Activated naive CD4-positive, alpha-beta T cell treated with anti-CD3 and anti-CD28 coated beads, Interleukin-2, amount 50 U/mL, for 24 hours (primary cell): ENCODE results near the gene MRTFA.

Experiments
- H3K27ac Mint-ChIP-seq: one replicate; pipeline ENCODE4 v1.8.0; 2021; ENCODE audit warnings: mild to moderate bottlenecking, mixed read lengths
- H3K27me3 Mint-ChIP-seq: one replicate; pipeline ENCODE4 v1.8.0; 2021; ENCODE audit warnings: mixed read lengths
- H3K36me3 Mint-ChIP-seq: one replicate; pipeline ENCODE4 v1.8.0; 2021; ENCODE audit warnings: mixed read lengths
- H3K4me1 Mint-ChIP-seq: one replicate; pipeline ENCODE4 v1.8.0; 2021; ENCODE audit warnings: mixed read lengths
- H3K4me3 Mint-ChIP-seq: one replicate; pipeline ENCODE4 v1.8.0; 2021; ENCODE audit warnings: mild to moderate bottlenecking, mixed read lengths
- H3K9me3 Mint-ChIP-seq: one replicate; pipeline ENCODE4 v1.8.0; 2021; ENCODE audit warnings: mixed read lengths

The MRTFA gene

DNA sequence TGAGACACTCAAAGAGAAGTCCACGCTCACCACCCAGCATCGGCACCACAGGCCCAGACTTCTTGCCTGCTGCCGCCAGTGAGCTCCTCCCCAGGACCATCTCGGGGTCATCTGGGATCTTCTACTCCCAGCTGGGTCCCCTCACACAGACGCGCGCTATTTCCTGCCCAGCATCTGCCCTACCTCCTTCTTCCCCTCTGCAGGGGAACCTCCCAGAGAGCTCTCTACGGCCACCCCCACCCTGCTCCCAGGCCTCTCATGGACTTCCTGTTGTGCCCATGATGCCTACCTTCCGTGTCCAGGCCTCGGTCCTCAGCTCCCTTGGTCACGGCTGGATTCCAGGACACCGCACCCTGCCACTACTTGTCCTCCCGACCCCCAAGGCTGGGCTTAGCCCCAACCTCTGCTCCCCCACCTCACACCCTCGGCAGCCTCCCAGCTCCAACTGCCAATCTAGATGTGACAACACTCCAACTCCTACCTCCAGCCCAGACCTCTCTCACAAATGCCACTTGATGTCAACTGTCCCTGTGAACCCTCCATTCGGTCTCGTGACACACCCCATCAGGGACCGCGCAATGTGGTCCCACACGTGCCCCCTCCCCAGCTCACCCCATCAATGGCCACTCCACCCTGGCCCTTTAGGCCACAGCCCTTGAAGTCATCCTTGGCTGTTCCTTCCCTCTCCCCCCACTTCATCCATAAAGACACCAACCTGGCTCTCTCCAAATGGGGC is 220.8 kb downstream of the MRTFA start:
- H3K27ac Mint-ChIP-seq = peak overlapping the region; percentile 80
- H3K9me3 Mint-ChIP-seq = no peaks in the 10 kb centered on the region
- peaks cover 4% of the 10 kb centered on the region for H3K36me3 Mint-ChIP-seq
- no peaks in the 10 kb centered on the region for H3K27me3 Mint-ChIP-seq
- peak overlapping the region; percentile 31 for H3K4me3 Mint-ChIP-seq
- H3K4me1 Mint-ChIP-seq = peaks cover 25% of the 10 kb centered on the region

DNA sequence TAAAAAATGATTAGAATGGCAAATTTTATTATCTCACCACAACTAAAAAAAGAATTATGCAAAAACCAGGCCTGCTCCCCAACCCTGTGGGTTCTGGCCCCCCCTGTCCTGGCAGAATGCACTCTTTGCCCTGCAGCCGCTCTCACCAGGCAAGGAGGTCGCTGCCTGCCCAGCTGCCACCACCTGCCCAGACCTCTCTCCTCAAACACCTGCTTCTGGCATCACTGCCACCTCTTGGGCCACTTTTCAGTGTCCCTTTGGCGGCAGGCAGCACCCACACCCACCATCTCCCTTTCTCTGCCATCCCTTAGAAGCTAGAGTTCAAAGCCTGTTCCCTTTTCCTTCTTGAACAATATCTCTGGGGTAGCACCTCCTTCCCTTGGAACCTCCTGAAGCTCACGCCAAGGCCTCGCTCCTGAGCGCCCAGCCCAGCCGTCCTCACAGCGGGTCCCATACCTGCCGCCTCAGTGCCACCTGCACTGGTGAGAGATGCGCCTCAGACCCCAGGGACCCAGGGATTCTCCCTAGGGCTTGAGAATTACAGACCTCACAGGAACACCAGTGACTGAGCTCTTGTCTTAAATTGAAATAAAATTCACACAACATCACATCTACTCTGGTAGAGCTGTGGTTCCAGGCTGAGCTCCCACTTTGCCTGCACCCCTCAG is 221.5 kb downstream of the MRTFA start:
- peak overlapping the region; percentile 80 for H3K27ac Mint-ChIP-seq
- peaks cover 25% of the 10 kb centered on the region for H3K4me1 Mint-ChIP-seq
- no peaks in the 10 kb centered on the region for H3K9me3 Mint-ChIP-seq
- no peaks in the 10 kb centered on the region for H3K27me3 Mint-ChIP-seq
- peak overlapping the region; percentile 31 for H3K4me3 Mint-ChIP-seq
- H3K36me3 Mint-ChIP-seq = peaks cover 4% of the 10 kb centered on the region

DNA sequence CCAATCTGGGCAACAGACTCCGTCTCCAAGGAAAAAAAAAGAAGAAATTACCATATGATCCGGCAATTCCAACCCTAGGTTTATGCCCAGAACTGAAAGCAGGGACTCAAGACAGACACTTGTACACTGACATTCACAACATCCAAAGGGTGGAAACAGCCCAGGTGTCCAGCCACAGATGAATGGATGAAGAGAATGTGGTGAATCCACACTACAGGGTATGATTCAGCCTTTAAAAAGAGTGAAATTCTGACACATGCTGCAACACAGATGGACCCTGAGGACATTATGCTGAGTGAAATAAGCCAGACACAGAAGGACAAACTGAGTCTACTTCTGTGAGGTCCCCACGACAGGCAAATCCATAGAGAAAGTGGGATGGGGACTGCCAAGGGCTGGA is 222.2 kb downstream of the MRTFA start:
- Mint-ChIP-seq H3K4me3 (no peak overlapping the region), H3K27ac (peak overlapping the region; percentile 48), H3K27me3 (no peaks in the 10 kb centered on the region), H3K36me3 (peaks cover 4% of the 10 kb centered on the region), H3K4me1 (peaks cover 25% of the 10 kb centered on the region), H3K9me3 (no peaks in the 10 kb centered on the region)

DNA sequence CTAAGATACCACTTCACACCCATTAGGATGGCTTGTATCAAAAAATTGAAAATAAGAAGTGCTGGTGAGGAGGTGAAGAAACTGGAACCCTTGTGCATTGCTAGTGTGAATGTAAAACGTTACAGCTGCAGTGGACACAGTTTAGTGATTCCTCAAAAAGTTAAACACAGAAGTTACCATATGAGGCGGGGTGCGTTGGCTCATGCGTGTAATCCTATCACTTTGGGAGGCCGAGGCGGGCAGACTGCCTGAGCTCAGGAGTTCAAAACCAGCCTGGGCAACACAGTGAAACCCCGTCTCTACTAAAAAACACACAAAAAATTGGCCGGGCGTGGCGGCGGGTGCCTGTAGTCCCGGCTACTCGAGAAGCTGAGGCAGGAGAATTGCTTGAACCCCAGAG is 222.6 kb downstream of the MRTFA start:
- H3K36me3 Mint-ChIP-seq = peaks cover 4% of the 10 kb centered on the region
- H3K27ac Mint-ChIP-seq = no peak overlapping the region
- no peaks in the 10 kb centered on the region for H3K27me3 Mint-ChIP-seq
- H3K9me3 Mint-ChIP-seq = no peaks in the 10 kb centered on the region
- H3K4me1 Mint-ChIP-seq = peaks cover 25% of the 10 kb centered on the region
- H3K4me3 Mint-ChIP-seq = no peak overlapping the region

DNA sequence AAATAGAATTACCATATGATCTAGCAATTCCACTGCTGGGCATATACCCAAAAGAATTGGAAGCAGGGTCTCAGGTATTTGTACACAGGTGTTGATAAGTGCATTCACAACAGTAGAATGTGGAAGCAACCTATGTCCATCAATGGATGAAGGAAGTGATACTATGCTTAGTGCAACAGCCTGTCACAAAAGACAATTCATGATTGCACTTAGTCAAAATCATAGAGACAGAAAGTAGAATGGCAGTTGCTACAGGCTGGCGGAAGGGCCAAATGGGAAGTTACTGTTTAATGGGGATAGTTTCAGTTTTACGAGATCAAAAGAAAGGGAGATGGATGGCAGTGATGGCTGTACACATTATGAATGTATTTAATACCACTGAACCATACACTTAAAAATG is 224.1 kb downstream of the MRTFA start:
- Mint-ChIP-seq H3K4me1 (peaks cover 25% of the 10 kb centered on the region), H3K27ac (peak overlapping the region; percentile 27), H3K4me3 (no peak overlapping the region), H3K27me3 (no peaks in the 10 kb centered on the region), H3K9me3 (no peaks in the 10 kb centered on the region), H3K36me3 (peaks cover 4% of the 10 kb centered on the region)

DNA sequence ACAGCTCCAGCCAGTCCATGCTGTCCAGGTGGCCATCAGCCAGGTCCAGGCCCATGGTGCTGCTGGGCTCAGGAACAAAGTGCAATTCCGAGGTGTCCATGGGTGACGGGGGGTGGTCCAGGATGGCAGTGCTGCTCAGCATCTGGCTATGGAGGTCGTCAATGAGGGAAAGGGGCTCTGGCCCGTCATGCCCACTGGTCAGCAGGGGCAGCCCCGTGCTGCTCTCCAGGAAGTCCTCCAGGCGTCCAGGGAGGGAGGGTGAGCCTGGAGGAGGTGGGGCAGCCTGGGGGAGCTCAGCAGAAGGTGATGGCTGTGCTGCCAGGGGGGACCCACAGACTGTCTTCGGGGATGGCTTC is 225.0 kb downstream of the MRTFA start:
- Mint-ChIP-seq H3K9me3 (no peaks in the 10 kb centered on the region), H3K4me1 (peaks cover 22% of the 10 kb centered on the region), H3K27ac (no peak overlapping the region), H3K36me3 (peaks cover 6% of the 10 kb centered on the region), H3K4me3 (no peak overlapping the region), H3K27me3 (no peaks in the 10 kb centered on the region)

DNA sequence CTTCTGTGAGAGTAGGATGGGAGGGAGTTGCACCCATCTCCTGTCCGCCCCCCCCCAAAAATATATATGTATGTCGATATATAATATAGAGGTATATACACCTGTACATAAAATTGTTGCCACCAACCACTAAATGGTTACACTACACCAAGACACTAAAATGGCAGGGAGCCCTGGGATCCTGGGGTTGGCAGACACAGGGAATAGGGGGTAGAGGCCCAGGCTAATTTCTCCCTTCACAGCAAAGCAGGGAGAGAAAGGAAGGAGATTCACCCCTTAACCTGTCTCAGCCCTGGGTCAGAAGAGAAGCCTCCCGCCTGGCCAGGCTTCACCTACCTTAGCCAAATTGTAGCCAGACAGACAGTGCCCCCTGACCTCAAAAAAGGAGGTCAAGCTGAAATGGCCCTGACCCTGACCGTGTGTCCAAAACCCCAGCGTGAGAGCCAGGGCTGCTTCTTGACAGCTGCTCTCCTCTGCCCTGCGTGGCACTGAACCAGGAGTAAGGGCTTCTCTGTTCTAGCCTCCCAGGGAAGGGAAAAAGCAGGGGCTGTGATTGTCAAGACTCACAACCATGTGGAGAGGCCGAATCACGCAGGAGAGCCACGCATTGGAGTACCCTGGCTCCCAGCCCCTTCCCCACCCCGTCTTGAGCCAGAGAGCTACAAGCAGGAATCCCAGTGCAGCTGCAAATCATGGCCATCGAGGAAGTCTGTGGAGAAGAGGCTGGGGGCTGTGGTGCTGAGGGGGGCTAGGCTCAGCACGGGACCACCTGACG is 225.6 kb downstream of the MRTFA start:
- H3K27me3 Mint-ChIP-seq = no peaks in the 10 kb centered on the region
- peaks cover 6% of the 10 kb centered on the region for H3K36me3 Mint-ChIP-seq
- no peak overlapping the region for H3K4me3 Mint-ChIP-seq
- H3K4me1 Mint-ChIP-seq = peaks cover 16% of the 10 kb centered on the region
- H3K9me3 Mint-ChIP-seq = no peaks in the 10 kb centered on the region
- no peak overlapping the region for H3K27ac Mint-ChIP-seq

DNA sequence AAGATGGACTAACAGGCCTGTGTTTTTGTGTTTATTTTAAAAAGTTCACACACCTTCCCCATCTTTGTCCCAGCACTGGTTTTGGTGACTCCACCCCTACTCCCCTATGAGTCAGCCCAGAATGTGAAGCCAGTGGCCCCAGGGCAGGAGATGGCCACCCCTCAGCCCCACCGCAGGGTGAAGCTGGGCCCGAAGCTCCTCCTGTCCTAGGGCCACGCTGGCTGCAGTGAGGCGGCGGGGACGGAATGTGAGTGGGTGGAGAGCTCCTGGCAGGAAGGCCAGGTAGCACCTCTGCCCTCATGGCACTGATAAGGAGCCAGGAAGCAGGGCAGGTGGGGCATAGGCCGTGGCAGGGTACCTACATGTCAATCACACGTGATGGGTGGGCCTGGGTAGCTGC is 226.2 kb downstream of the MRTFA start:
- H3K4me1 Mint-ChIP-seq = peaks cover 10% of the 10 kb centered on the region
- peaks cover 6% of the 10 kb centered on the region for H3K36me3 Mint-ChIP-seq
- no peaks in the 10 kb centered on the region for H3K9me3 Mint-ChIP-seq
- H3K27ac Mint-ChIP-seq = no peak overlapping the region
- H3K27me3 Mint-ChIP-seq = no peaks in the 10 kb centered on the region
- H3K4me3 Mint-ChIP-seq = no peak overlapping the region

DNA sequence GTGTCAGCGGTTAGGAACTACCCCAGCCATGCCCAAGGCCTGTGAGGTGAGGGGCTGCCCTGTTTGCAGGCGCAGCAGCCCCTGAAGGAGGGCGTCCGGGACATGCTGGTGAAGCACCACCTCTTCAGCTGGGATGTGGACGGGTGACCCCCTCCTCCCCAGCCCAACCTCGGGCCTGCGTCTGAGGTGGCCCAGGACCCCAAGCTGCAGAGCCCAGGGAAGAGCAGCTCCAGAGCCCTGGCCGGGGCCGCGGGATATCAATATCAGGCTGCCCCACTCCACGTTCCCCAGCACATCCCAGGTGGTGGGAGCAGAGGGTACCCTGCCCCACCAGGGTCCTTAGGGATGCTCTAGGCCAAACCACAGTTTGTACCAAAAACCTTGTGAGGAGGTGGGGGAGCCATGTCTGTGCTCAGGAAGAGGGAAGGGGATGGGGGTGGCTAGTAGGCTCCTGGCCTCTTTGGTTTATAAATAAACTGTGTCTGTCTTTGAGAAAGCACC is 226.9 kb downstream of the MRTFA start:
- no peaks in the 10 kb centered on the region for H3K27me3 Mint-ChIP-seq
- no peak overlapping the region for H3K4me3 Mint-ChIP-seq

DNA sequence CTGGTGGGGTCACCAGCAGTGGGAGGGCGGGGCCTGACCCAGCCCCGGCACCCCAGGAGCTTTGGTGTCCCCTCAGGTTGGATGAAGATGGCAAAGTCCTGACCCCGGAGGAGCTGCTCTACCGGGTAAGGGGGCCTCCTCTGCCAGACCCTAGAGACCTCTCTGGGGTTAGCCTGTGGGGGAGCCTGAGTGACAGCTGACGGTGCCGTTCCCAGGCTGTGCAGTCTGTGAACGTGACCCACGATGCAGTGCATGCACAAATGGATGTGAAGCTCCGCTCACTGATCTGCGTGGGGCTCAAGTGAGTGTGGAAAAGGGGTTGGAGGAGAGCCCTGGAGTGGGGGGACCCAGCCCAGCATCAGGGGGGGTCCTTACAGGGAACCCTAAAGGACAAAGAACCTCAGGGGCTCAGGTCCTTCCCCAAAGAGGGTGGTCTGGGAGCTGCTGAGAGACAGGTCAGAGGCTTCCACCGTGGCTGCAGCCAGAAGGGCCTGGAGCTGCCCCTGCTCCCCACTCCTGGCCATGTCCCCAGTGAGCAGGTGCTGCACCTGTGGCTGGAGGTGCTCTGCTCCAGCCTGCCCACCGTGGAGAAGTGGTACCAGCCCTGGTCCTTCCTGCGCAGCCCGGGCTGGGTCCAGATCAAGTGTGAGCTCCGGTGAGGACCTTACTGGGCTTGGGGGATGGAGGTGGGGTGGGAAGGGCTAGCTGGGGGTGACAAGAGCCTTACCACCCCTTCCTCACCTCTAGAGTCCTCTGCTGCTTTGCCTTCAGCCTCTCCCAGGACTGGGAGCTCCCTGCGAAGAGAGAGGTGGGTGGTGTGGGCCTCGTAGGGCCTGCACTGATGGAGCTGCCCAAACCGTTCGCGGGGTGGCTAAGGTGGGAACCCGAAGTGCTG is 227.6 kb downstream of the MRTFA start:
- Mint-ChIP-seq H3K36me3 (peaks cover 6% of the 10 kb centered on the region), H3K27me3 (no peaks in the 10 kb centered on the region), H3K4me3 (no peak overlapping the region), H3K4me1 (peaks cover 4% of the 10 kb centered on the region), H3K9me3 (no peaks in the 10 kb centered on the region), H3K27ac (no peak overlapping the region)

More for the DNA sequence above, 226.9 kb downstream of the MRTFA start:
- H3K36me3 Mint-ChIP-seq = peaks cover 6% of the 10 kb centered on the region
- H3K4me1 Mint-ChIP-seq = peaks cover 4% of the 10 kb centered on the region
- H3K27ac Mint-ChIP-seq = no peak overlapping the region
- H3K9me3 Mint-ChIP-seq = no peaks in the 10 kb centered on the region

DNA sequence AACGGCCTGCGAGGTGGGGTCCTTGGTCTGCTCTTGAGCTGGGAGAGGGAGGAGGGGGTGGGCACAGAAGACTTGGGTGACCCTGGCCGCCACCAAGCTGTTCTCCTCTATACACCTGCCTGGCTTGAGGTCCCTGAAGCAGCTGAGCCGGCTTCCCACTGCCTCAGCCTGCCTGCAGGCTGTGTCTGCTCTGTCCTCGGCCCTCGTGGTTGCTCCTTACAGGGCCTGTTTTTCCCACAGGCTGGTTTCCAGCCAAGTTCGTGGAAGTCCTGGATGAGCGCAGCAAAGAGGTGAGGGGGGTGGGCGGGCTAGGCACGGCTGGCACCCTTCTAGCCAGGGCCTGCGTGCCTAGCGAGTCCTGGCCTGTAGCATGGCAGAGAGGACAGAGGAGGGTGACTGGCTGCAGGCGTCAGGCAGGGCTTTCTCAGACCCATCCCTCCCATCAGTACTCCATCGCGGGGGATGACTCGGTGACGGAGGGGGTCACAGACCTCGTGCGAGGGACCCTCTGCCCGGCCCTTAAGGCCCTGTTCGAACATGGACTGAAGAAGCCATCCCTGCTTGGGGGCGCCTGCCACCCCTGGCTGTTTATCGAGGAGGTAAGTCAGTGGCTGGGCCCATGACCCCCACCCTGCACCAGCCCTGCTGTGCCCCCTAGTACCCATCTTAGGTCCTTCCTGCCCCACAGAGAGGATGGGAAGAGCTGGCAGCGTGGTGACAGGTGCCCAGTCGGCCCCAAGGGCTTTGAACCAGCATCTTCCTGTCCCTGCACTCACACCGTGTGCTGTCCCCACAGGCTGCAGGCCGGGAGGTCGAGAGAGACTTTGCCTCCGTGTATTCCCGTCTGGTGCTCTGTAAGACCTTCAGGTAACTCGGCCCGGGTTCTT is 228.4 kb downstream of the MRTFA start:
- H3K4me1 Mint-ChIP-seq = peaks cover 13% of the 10 kb centered on the region
- no peaks in the 10 kb centered on the region for H3K9me3 Mint-ChIP-seq
- no peak overlapping the region for H3K27ac Mint-ChIP-seq
- H3K27me3 Mint-ChIP-seq = no peaks in the 10 kb centered on the region
- H3K36me3 Mint-ChIP-seq = peaks cover 10% of the 10 kb centered on the region
- no peak overlapping the region for H3K4me3 Mint-ChIP-seq

DNA sequence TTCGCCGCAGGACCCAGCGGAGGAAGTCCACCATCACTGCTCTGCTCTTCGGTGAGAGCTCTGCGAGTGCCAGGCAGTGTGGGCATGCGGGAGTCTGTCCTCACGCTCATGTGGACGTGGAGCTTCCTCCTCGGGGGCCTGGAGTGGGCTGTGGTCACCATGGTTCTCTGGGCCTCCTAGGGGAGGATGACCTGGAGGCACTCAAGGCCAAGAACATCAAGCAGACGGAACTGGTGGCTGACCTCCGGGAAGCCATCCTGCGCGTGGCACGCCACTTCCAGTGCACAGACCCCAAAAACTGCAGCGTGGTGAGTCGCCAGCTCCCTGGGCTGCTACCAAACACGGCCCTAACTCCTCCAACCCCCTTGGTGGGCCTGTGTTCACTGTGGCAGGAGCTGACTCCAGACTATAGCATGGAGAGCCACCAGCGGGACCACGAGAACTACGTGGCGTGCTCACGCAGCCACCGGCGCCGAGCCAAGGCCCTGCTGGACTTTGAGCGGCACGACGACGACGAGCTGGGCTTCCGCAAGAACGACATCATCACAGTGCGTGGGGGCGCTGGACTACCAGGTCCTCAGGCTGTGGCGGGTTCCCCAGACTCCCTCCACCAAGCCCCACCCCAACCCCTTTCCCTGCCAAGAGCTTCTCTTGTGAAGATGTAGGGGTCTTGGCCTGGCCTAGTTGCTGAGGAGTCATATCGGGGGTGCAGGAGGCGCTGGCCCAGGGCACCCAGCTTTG is 229.3 kb downstream of the MRTFA start:
- Mint-ChIP-seq H3K27ac (peak overlapping the region; percentile 8), H3K27me3 (no peaks in the 10 kb centered on the region), H3K9me3 (no peaks in the 10 kb centered on the region), H3K36me3 (peaks cover 9% of the 10 kb centered on the region), H3K4me1 (peaks cover 17% of the 10 kb centered on the region), H3K4me3 (no peak overlapping the region)

DNA sequence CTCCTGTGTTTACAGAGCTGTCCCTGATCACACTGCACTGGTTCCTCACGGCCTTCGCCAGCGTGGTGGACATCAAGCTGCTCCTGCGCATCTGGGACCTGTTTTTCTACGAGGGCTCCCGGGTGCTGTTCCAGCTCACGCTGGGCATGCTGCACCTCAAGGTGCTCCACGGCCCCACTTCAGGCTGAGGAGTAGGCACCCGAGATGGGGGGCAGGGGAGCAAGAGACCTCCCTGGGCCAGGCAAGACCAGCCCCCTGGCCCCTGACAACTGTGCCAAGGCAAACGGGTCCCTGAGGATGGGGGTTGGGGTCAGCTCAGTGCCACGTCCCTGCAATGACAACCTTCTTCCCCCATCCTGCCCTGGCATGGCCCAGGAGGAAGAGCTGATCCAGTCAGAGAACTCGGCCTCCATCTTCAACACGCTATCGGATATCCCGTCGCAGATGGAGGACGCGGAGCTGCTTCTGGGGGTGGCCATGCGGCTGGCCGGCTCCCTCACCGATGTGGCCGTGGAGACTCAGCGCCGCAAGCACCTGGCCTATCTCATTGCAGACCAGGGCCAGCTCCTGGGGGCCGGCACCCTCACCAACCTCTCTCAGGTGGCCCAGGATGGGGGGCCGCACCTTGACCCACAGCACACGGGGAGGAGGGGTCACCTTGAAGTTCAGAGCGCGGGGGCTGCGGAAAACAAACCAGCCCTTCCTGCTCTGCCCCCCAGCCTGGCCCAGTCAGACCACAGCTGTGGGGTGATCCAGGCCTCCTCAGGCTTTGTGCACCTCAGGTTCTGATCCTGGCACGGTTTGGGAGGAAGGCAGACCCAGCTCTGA is 230.2 kb downstream of the MRTFA start:
- H3K27me3 Mint-ChIP-seq = no peaks in the 10 kb centered on the region
- H3K4me1 Mint-ChIP-seq = peaks cover 26% of the 10 kb centered on the region
- H3K27ac Mint-ChIP-seq = no peak overlapping the region
- H3K4me3 Mint-ChIP-seq = no peak overlapping the region
- H3K9me3 Mint-ChIP-seq = no peaks in the 10 kb centered on the region
- H3K36me3 Mint-ChIP-seq = peaks cover 12% of the 10 kb centered on the region
